ENCODE results near the gene COL1A2.

The COL1A2 gene

DNA sequence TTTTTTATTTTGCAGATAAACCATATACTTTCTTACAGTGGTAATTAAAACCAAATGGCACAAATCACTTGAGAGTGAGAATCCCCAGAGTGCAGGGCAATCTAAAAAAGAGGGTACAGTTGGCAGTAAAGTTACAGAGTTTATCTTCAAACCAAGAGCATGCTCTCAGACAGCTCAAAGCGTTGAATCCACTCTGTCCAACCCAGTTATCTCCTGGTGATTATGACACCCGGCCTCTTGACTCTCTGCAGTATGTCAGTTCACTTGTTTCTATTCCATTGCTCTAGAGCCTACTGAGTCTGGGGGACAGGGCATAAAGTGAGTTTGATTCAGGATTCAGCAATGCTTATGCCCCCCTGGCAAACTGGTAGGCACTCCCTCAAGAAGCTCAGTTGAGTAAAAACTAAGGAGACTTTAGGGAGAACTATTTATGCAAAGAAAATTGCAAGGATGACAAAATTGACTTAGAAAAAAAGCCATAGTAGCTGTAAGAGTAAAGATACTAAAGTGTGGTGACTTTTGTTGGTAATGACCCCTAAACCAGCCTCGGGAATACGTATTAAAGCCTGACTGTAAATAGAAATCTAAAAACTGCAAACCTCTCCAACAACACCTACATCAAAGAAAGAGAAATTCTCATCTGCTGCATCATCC lies 55.5 kb downstream of the COL1A2 start:
- H3K27ac ChIP-seq: no peak overlapping the region
- TF ChIP-seq ZFX (IDR thresholded peaks at IDR 0.05; ENCODE audit: borderline replicate concordance): no peak
- TF ChIP-seq, protein P1, sequence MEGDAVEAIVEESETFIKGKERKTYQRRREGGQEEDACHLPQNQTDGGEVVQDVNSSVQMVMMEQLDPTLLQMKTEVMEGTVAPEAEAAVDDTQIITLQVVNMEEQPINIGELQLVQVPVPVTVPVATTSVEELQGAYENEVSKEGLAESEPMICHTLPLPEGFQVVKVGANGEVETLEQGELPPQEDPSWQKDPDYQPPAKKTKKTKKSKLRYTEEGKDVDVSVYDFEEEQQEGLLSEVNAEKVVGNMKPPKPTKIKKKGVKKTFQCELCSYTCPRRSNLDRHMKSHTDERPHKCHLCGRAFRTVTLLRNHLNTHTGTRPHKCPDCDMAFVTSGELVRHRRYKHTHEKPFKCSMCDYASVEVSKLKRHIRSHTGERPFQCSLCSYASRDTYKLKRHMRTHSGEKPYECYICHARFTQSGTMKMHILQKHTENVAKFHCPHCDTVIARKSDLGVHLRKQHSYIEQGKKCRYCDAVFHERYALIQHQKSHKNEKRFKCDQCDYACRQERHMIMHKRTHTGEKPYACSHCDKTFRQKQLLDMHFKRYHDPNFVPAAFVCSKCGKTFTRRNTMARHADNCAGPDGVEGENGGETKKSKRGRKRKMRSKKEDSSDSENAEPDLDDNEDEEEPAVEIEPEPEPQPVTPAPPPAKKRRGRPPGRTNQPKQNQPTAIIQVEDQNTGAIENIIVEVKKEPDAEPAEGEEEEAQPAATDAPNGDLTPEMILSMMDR (IDR thresholded peaks at IDR 0.05): no peak

DNA sequence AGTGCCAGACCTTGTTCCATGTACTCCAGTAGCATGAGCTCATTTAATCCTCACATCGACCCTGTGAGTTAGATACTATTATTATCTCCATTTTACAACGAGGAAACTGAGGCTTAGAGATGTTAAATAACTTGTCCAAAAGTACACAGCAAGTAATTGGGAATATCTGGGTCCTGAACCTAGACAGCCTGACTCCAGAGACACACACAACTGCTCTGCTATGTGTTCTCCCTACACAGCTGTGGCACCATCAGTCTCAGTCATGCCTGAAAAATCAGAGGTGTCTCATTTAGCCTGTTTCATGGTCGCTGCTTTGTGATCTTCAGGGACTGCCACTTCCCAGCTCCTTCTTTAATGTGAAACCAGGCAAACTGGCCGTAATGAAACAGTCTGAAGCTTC lies 56.5 kb downstream of the COL1A2 start:
- H3K27ac ChIP-seq: no peak overlapping the region
- TF ChIP-seq, protein P1 (IDR thresholded peaks at IDR 0.05): no peak
- no peak for TF ChIP-seq ZFX (IDR thresholded peaks at IDR 0.05; ENCODE audit: borderline replicate concordance)

DNA sequence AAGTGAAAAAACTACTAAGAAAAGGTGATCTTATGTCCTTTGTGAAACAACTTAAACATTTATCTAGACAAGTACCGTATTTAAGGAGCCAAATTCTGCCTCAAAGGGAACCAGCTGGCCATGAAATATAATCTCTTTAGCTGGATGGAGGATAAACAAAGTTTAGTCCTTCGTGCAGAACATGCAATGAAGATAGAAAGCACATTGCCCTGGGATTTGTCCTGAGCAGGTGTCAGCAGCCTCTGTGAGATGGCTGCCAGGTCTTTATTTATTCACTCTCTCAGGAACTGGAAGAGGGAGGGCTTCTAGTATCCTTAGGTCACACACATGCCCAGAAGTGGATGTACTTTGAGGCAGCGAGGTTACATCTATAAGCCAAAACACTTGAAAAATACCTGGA lies 57.5 kb downstream of the COL1A2 start:
- peak overlapping the region; percentile 50 for H3K27ac ChIP-seq
- TF ChIP-seq, protein P1 (IDR thresholded peaks at IDR 0.05): no peak
- TF ChIP-seq ZFX (IDR thresholded peaks at IDR 0.05; ENCODE audit: borderline replicate concordance): no peak

DNA sequence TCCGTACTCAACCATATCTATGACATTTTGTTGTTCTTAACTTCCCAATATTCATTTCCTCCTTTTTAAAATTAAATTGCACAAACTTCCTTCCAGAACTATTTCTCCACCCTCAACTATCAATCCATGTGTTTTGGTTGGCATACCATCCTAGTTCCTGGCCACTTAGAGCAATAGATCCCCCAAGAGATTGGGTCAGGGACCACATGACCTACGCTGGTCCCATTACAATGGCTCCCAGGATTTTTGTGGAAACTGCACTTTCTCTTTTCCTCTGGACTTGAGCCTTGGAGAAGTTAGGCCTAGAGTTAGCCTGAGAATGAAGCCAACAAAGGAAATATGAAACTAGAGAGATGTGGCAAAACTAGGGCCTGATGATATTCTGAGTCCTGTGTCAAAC lies 59.2 kb downstream of the COL1A2 start:
- H3K27ac ChIP-seq: peak overlapping the region; percentile 50
- TF ChIP-seq, protein P1 (IDR thresholded peaks at IDR 0.05): no peak
- TF ChIP-seq ZFX (IDR thresholded peaks at IDR 0.05; ENCODE audit: borderline replicate concordance): no peak

DNA sequence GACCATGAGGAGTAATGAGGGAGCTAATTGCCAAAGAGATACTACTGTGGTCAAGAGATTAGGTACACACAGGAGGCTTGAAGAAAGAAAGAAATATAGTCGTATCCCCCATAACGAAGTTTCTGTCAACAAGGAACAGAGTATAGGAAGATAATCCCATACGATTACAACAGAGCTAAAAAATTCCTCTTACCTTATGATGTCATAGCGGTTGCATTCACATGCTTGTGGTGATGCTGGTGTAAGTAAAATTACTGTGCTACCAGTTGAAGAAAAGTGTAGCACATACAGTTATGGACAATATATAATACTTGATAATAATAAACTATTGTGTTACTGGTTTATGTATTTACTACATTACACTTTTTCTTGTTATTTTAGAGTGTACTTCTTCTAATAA lies 63.3 kb downstream of the COL1A2 start:
- H3K27ac ChIP-seq: no peak overlapping the region
- no peak for TF ChIP-seq ZFX (IDR thresholded peaks at IDR 0.05; ENCODE audit: borderline replicate concordance)
- TF ChIP-seq, protein P1 (IDR thresholded peaks at IDR 0.05): no peak

DNA sequence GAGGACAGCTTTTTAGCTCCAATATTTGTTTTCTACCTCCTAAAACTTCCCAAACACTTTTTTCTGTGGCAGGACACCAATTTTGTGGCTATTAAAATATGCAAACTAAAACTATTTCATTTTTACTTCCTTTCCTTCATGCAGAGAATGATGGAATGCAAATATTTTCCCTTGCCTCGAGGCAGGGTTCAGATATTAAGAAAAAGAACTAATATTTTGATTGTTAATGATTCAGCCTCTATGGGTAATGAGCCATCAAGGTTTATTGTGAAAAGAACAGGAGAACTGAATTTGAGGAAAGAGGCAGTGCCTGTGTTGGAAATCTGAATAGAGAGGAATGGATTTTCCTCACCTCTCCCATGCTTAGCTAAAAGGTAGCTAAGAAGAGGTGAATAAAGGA lies 71.8 kb downstream of the COL1A2 start:
- H3K27ac ChIP-seq: 0 out of 2 replicates have a peak overlapping the region, but pooled peaks have one; percentile 0
- TF ChIP-seq ZFX (IDR thresholded peaks at IDR 0.05; ENCODE audit: borderline replicate concordance): no peak
- TF ChIP-seq, protein P1 (IDR thresholded peaks at IDR 0.05): no peak

DNA sequence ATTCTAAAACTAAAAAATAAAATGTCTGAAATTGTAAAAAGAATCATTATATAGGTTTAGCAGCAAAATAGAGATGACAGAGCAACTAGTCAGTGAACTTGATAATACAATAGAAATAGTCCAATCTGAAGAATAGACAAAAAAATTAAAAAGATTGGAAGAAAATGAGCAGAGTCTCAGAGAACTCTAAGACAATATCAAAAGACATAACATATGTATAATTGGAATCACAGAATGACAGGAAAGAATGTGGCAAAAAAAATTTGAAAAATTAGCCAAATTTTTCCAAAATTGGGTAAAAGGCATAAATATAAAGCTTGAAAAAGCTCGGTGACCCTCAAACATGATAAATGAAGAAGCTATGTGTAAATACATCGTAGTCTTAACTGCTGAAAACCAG lies 76.9 kb downstream of the COL1A2 start:
- no peak for TF ChIP-seq ZFX (IDR thresholded peaks at IDR 0.05; ENCODE audit: borderline replicate concordance)
- TF ChIP-seq, protein P1 (IDR thresholded peaks at IDR 0.05): no peak
- H3K27ac ChIP-seq: no peak overlapping the region
